ENCODE measurements around the gene SLX4IP. TPM values are rescaled to one million over a fixed set of nuclear protein-coding genes. Genes with fewer than 3 reads are reported as not detected.

The SLX4IP gene
- total RNA-seq, 1 experiment from 2014 or later: 7.4 TPM

DNA sequence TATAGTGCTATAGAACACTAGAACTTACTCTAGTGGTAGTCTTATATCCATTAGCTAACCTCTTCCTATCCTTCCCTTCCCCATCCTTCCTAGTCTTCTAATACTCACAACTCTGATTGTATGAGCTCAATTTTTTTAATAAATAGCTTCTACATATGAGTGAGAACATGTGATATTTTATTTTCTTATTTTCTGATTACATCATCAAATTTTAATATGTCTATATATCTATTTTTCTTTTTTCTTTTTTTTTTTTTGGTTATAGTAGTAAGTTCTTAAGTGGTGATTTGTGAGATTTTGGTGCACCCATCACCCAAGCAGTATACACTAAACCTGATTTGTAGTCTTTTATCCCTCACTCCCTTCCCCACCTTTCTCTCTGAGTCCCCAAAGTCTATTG, 126.2 kb downstream of the SLX4IP start:
- DNase-seq (ENCODE audit: low spot score) (no peak), ATAC-seq (no peak)
- Mint-ChIP-seq H3K4me3 (no peak overlapping the region), H3K36me3 (peaks cover 4% of the 10 kb centered on the region), H3K27ac (no peak overlapping the region), H3K4me1 (peaks cover 46% of the 10 kb centered on the region), H3K9me3 (peaks cover 4% of the 10 kb centered on the region), H3K27me3 (ENCODE audit: low read depth) (no peaks in the 10 kb centered on the region)
- ChIA-PET POLR2A (interaction anchor here (0.6 kb wide), 1 partner anchor 1657 kb away, joined by 3 read pairs; no protein-coding TSS in a partner anchor), CTCF (no interaction called here)
- TF ChIP-seq ZNF317 (CRISPR knock-in tag; IDR thresholded peaks at IDR 0.05; ENCODE audit: borderline replicate concordance, low read depth) (no peak), SP1 (CRISPR knock-in tag; conservative IDR thresholded peaks at IDR 0.05) (no peak), NR3C1 (CRISPR knock-in tag; conservative IDR thresholded peaks at IDR 0.05; ENCODE audit: low read depth) (no peak), ELF4 (CRISPR knock-in tag; IDR thresholded peaks at IDR 0.05; ENCODE audit: low read depth) (no peak), GRHL2 (CRISPR knock-in tag; IDR thresholded peaks at IDR 0.05; ENCODE audit: insufficient replicate concordance, severe bottlenecking) (no peak), RORB (CRISPR knock-in tag; IDR thresholded peaks at IDR 0.05) (no peak), EMX1 (CRISPR knock-in tag; IDR thresholded peaks at IDR 0.05) (no peak), ZBTB21 (CRISPR knock-in tag; IDR thresholded peaks at IDR 0.05; ENCODE audit: borderline replicate concordance) (no peak), MYBL2 (CRISPR knock-in tag; IDR thresholded peaks at IDR 0.05) (no peak), ESRRA (CRISPR knock-in tag; IDR thresholded peaks at IDR 0.05; ENCODE audit: borderline replicate concordance) (no peak), OVOL2 (CRISPR knock-in tag; IDR thresholded peaks at IDR 0.05; ENCODE audit: borderline replicate concordance) (no peak)
- TF ChIP-seq, protein P1, sequence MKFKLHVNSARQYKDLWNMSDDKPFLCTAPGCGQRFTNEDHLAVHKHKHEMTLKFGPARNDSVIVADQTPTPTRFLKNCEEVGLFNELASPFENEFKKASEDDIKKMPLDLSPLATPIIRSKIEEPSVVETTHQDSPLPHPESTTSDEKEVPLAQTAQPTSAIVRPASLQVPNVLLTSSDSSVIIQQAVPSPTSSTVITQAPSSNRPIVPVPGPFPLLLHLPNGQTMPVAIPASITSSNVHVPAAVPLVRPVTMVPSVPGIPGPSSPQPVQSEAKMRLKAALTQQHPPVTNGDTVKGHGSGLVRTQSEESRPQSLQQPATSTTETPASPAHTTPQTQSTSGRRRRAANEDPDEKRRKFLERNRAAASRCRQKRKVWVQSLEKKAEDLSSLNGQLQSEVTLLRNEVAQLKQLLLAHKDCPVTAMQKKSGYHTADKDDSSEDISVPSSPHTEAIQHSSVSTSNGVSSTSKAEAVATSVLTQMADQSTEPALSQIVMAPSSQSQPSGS (CRISPR knock-in tag; IDR thresholded peaks at IDR 0.05; ENCODE audit: borderline replicate concordance, low read depth): no peak
- TF ChIP-seq, protein P2, sequence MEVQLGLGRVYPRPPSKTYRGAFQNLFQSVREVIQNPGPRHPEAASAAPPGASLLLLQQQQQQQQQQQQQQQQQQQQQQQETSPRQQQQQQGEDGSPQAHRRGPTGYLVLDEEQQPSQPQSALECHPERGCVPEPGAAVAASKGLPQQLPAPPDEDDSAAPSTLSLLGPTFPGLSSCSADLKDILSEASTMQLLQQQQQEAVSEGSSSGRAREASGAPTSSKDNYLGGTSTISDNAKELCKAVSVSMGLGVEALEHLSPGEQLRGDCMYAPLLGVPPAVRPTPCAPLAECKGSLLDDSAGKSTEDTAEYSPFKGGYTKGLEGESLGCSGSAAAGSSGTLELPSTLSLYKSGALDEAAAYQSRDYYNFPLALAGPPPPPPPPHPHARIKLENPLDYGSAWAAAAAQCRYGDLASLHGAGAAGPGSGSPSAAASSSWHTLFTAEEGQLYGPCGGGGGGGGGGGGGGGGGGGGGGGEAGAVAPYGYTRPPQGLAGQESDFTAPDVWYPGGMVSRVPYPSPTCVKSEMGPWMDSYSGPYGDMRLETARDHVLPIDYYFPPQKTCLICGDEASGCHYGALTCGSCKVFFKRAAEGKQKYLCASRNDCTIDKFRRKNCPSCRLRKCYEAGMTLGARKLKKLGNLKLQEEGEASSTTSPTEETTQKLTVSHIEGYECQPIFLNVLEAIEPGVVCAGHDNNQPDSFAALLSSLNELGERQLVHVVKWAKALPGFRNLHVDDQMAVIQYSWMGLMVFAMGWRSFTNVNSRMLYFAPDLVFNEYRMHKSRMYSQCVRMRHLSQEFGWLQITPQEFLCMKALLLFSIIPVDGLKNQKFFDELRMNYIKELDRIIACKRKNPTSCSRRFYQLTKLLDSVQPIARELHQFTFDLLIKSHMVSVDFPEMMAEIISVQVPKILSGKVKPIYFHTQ (CRISPR knock-in tag; IDR thresholded peaks at IDR 0.05): no peak
- TF ChIP-seq, protein P3, sequence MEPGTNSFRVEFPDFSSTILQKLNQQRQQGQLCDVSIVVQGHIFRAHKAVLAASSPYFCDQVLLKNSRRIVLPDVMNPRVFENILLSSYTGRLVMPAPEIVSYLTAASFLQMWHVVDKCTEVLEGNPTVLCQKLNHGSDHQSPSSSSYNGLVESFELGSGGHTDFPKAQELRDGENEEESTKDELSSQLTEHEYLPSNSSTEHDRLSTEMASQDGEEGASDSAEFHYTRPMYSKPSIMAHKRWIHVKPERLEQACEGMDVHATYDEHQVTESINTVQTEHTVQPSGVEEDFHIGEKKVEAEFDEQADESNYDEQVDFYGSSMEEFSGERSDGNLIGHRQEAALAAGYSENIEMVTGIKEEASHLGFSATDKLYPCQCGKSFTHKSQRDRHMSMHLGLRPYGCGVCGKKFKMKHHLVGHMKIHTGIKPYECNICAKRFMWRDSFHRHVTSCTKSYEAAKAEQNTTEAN (CRISPR knock-in tag; IDR thresholded peaks at IDR 0.05): no peak
- TF ChIP-seq, protein P4, sequence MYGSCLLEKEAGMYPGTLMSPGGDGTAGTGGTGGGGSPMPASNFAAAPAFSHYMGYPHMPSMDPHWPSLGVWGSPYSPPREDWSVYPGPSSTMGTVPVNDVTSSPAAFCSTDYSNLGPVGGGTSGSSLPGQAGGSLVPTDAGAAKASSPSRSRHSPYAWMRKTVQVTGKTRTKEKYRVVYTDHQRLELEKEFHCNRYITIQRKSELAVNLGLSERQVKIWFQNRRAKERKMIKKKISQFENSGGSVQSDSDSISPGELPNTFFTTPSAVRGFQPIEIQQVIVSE (CRISPR knock-in tag; IDR thresholded peaks at IDR 0.05; ENCODE audit: borderline replicate concordance): no peak
- TF ChIP-seq, protein P5, sequence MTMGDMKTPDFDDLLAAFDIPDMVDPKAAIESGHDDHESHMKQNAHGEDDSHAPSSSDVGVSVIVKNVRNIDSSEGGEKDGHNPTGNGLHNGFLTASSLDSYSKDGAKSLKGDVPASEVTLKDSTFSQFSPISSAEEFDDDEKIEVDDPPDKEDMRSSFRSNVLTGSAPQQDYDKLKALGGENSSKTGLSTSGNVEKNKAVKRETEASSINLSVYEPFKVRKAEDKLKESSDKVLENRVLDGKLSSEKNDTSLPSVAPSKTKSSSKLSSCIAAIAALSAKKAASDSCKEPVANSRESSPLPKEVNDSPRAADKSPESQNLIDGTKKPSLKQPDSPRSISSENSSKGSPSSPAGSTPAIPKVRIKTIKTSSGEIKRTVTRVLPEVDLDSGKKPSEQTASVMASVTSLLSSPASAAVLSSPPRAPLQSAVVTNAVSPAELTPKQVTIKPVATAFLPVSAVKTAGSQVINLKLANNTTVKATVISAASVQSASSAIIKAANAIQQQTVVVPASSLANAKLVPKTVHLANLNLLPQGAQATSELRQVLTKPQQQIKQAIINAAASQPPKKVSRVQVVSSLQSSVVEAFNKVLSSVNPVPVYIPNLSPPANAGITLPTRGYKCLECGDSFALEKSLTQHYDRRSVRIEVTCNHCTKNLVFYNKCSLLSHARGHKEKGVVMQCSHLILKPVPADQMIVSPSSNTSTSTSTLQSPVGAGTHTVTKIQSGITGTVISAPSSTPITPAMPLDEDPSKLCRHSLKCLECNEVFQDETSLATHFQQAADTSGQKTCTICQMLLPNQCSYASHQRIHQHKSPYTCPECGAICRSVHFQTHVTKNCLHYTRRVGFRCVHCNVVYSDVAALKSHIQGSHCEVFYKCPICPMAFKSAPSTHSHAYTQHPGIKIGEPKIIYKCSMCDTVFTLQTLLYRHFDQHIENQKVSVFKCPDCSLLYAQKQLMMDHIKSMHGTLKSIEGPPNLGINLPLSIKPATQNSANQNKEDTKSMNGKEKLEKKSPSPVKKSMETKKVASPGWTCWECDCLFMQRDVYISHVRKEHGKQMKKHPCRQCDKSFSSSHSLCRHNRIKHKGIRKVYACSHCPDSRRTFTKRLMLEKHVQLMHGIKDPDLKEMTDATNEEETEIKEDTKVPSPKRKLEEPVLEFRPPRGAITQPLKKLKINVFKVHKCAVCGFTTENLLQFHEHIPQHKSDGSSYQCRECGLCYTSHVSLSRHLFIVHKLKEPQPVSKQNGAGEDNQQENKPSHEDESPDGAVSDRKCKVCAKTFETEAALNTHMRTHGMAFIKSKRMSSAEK (CRISPR knock-in tag; IDR thresholded peaks at IDR 0.05; ENCODE audit: borderline replicate concordance): no peak
- TF ChIP-seq, protein P6, sequence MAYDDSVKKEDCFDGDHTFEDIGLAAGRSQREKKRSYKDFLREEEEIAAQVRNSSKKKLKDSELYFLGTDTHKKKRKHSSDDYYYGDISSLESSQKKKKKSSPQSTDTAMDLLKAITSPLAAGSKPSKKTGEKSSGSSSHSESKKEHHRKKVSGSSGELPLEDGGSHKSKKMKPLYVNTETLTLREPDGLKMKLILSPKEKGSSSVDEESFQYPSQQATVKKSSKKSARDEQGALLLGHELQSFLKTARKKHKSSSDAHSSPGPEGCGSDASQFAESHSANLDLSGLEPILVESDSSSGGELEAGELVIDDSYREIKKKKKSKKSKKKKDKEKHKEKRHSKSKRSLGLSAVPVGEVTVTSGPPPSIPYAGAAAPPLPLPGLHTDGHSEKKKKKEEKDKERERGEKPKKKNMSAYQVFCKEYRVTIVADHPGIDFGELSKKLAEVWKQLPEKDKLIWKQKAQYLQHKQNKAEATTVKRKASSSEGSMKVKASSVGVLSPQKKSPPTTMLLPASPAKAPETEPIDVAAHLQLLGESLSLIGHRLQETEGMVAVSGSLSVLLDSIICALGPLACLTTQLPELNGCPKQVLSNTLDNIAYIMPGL (CRISPR knock-in tag; IDR thresholded peaks at IDR 0.05): no peak
- TF ChIP-seq, protein P7, sequence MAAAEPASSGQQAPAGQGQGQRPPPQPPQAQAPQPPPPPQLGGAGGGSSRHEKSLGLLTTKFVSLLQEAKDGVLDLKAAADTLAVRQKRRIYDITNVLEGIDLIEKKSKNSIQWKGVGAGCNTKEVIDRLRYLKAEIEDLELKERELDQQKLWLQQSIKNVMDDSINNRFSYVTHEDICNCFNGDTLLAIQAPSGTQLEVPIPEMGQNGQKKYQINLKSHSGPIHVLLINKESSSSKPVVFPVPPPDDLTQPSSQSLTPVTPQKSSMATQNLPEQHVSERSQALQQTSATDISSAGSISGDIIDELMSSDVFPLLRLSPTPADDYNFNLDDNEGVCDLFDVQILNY (CRISPR knock-in tag; IDR thresholded peaks at IDR 0.05): no peak

All from WTC11 (cell line).